ENCODE data around the gene C5AR2.
"Not testable (repeated sequence)": the region's sequence is repeated elsewhere in the genome, so short reads cannot be mapped to it uniquely, and the experiment has no call there.

The C5AR2 gene

GRCh38 chr19:47331931-47332547 lies at the start of gene C5AR2:
Gene C5AR2 (plus strand): TSS chr19:47332175. CDS start chr19:47340800, 8,625 bp downstream.
- no peak for DNase-seq

- DNase-seq = no peak
These were observed 48.4 kb upstream of the C5AR2 start for GRCh38 chr19:47283405-47284059.

- peak in 1 of 2 experiments; percentile 45 for DNase-seq
These were observed 47.6 kb upstream of the C5AR2 start for GRCh38 chr19:47284324-47284899.

GRCh38 chr19:47296036-47296435 lies 35.9 kb upstream of the C5AR2 start:
- DNase-seq = peak; percentile 45 to 68

GRCh38 chr19:47300867-47301266 lies 31.1 kb upstream of the C5AR2 start:
- DNase-seq = not testable (repeated sequence)

- no peak for DNase-seq
These were observed 29.7 kb upstream of the C5AR2 start for GRCh38 chr19:47302249-47302648.

GRCh38 chr19:47303966-47304365 lies 28.0 kb upstream of the C5AR2 start:
- DNase-seq = no peak

GRCh38 chr19:47305309-47305751 lies 26.6 kb upstream of the C5AR2 start:
- DNase-seq = no peak

- DNase-seq = no peak
These were observed 25.7 kb upstream of the C5AR2 start for GRCh38 chr19:47306303-47306702.

GRCh38 chr19:47309038-47309437 lies 22.9 kb upstream of the C5AR2 start:
- DNase-seq = no peak

- no peak for DNase-seq
These were observed 22.4 kb upstream of the C5AR2 start, which contains the start of gene C5AR1 for GRCh38 chr19:47309608-47310007. Gene C5AR1 (plus strand): TSS chr19:47309861. CDS start chr19:47309896, 35 bp downstream.

GRCh38 chr19:47310323-47310722 lies 21.7 kb upstream of the C5AR2 start:
- DNase-seq = no peak

- no peak for DNase-seq
These were observed 21.2 kb upstream of the C5AR2 start for GRCh38 chr19:47310819-47311218.

GRCh38 chr19:47312366-47313006 lies 19.5 kb upstream of the C5AR2 start:
- no peak for DNase-seq

- DNase-seq = no peak
These were observed 18.1 kb upstream of the C5AR2 start for GRCh38 chr19:47313754-47314295.

GRCh38 chr19:47315125-47315821 lies 16.7 kb upstream of the C5AR2 start:
- DNase-seq = no peak

GRCh38 chr19:47316513-47316912 lies 15.5 kb upstream of the C5AR2 start:
- DNase-seq = no peak

GRCh38 chr19:47319923-47320871 lies 11.8 kb upstream of the C5AR2 start:
- DNase-seq = no peak

- no peak for DNase-seq
These were observed 10.3 kb upstream of the C5AR2 start for GRCh38 chr19:47321630-47322029.

- no peak for DNase-seq
These were observed 9.9 kb upstream of the C5AR2 start for GRCh38 chr19:47322058-47322457.

GRCh38 chr19:47323409-47323808 lies 8.6 kb upstream of the C5AR2 start:
- no peak for DNase-seq

GRCh38 chr19:47323872-47324271 lies 8.1 kb upstream of the C5AR2 start:
- no peak for DNase-seq
